GM12878 (cell line): Measurements from ENCODE around the gene SPOP. TPM values are rescaled to one million over a fixed set of nuclear protein-coding genes. Genes with fewer than 3 reads are reported as not detected.
A peak's percentile ranks its signal among the peaks of the same experiment; 100 is the strongest.

Source experiments
- ATF7 ChIP-seq: fragments of 450-650 bp; IDR thresholded peaks from 2 replicates; pipeline ENCODE4 v1.6.1; 2016; ENCODE audit warnings: low read depth, mild to moderate bottlenecking
- BHLHE40 ChIP-seq, 2 experiments: fragments of 450-650 bp in 1 of 2; IDR thresholded peaks; 2 replicates each; pipeline ENCODE4 v1.6.1; 2011 to 2017; ENCODE audit warnings: low read depth in 2 of 2, borderline replicate concordance in 1 of 2, improper control_type of control experiment in 1 of 2, low read length in 1 of 2, mild to moderate bottlenecking in 1 of 2
- BMI1 ChIP-seq: fragments of 450-650 bp; IDR thresholded peaks from 2 replicates; pipeline ENCODE4 v1.6.1; 2016; ENCODE audit warnings: mild to moderate bottlenecking, moderate library complexity, borderline replicate concordance
- CBX3 ChIP-seq: fragments of 200-600 bp; sonication (generic); IDR thresholded peaks from 2 replicates; pipeline ENCODE4 v1.6.1; 2016; ENCODE audit warnings: low read depth, borderline replicate concordance
- EED ChIP-seq: sonication (generic); IDR thresholded peaks from 2 replicates; pipeline ENCODE4 v1.6.1; 2016; ENCODE audit warnings: antibody characterized with exemption, low read depth
- EP300 ChIP-seq, 2 experiments: fragments of 150-350 bp in 1 of 2; IDR thresholded peaks; 2 replicates each; pipeline ENCODE4 v1.6.1; 2011 to 2012; ENCODE audit warnings: low read depth in 2 of 2, low read length in 2 of 2, borderline replicate concordance in 1 of 2, improper control_type of control experiment in 1 of 2, inconsistent platforms in 1 of 2; ENCODE audit not compliant: control insufficient read depth in 1 of 2
- IKZF1 ChIP-seq: fragments of 450-650 bp; conservative IDR thresholded peaks from 2 replicates; pipeline ENCODE4 v1.6.1; 2017; ENCODE audit warnings: antibody characterized with exemption, mild to moderate bottlenecking
- IKZF2 ChIP-seq, 2 experiments: fragments of 450-650 bp; IDR thresholded peaks; 2 replicates each; pipeline ENCODE4 v1.6.1; 2017; ENCODE audit warnings: mild to moderate bottlenecking in 2 of 2, moderate library complexity in 2 of 2
- KDM1A ChIP-seq: fragments of 200-600 bp; sonication (generic); IDR thresholded peaks from 2 replicates; pipeline ENCODE4 v1.6.1; 2016; ENCODE audit warnings: borderline replicate concordance
- MEF2A ChIP-seq: IDR thresholded peaks from 2 replicates; pipeline ENCODE4 v1.6.1; 2011; ENCODE audit warnings: low read depth, mild to moderate bottlenecking, low read length, moderate library complexity; ENCODE audit not compliant: insufficient read depth
- PAX8 ChIP-seq: fragments of 450-650 bp; IDR thresholded peaks from 2 replicates; pipeline ENCODE4 v1.6.1; 2017; ENCODE audit warnings: mild to moderate bottlenecking, moderate library complexity
- PML ChIP-seq: IDR thresholded peaks from 2 replicates; pipeline ENCODE4 v1.6.1; 2012; ENCODE audit warnings: low read length, inconsistent platforms
- POLR2A ChIP-seq: IDR thresholded peaks from 2 replicates; pipeline ENCODE4 v1.6.1; 2011; ENCODE audit warnings: low read depth, mild to moderate bottlenecking, low read length
- RAD51 ChIP-seq: fragments of 450-650 bp; IDR thresholded peaks from 2 replicates; pipeline ENCODE4 v1.6.1; 2016; ENCODE audit warnings: moderate library complexity, mild to moderate bottlenecking, inconsistent platforms
- SREBF2 ChIP-seq: IDR thresholded peaks from 2 replicates; pipeline ENCODE4 v1.6.1; 2012; ENCODE audit warnings: mild to moderate bottlenecking, low read length
- SRF ChIP-seq, 2 experiments: IDR thresholded peaks; 2 replicates each; pipeline ENCODE4 v1.6.1; 2011; ENCODE audit warnings: low read depth in 2 of 2, low read length in 2 of 2, mild to moderate bottlenecking in 1 of 2, moderate library complexity in 1 of 2
- TCF7 ChIP-seq: IDR thresholded peaks from 2 replicates; pipeline ENCODE4 v1.6.1; 2014; ENCODE audit warnings: antibody characterized with exemption, borderline replicate concordance
- ZZZ3 ChIP-seq: IDR thresholded peaks from 2 replicates; pipeline ENCODE4 v1.6.1; 2011; ENCODE audit warnings: low read depth; ENCODE audit not compliant: control insufficient read depth, insufficient read length
- polyA plus RNA-seq, 11 experiments: library from polyadenylated mRNA; depleted of rRNA in 4 of 11; unstranded in 6 of 11; stranded (reverse) in 5 of 11; fragments of >200 nt; fragmentation: Nextera tagmentation in 4 of 11; fragmentation: Illumina TruSeq in 1 of 11; extraction: Ambion mirVana in 4 of 11; extraction: Trizol in 1 of 11; gene quantifications; 1 replicate in 1 of 11; 2 replicates in 10 of 11; pipeline versions ENCODE4 v1.2.1 to v1.2.3, GENCODE V29; 2011 to 2016; ENCODE audit warnings: inconsistent platforms in 2 of 11, missing spikeins in 2 of 11, low read depth in 1 of 11
- total RNA-seq, 4 experiments: library from RNA; depleted of rRNA in 3 of 4; stranded (reverse); fragments of >200 nt in 3 of 4; fragmentation: Illumina TruSeq in 1 of 4; extraction: Trizol in 1 of 4; gene quantifications; 2 replicates each; pipeline versions ENCODE4 v1.2.1 to v1.2.3, GENCODE V29; 2013 to 2021
- TF ChIP-seq, protein P1 (sequence below): fragments of 450-650 bp; conservative IDR thresholded peaks from 2 replicates; pipeline ENCODE4 v1.6.1; 2017; ENCODE audit warnings: mild to moderate bottlenecking, moderate library complexity
- TF ChIP-seq, protein P2 (sequence below): fragments of 450-650 bp; IDR thresholded peaks from 2 replicates; pipeline ENCODE4 v1.6.1; 2017; ENCODE audit warnings: low read depth, mild to moderate bottlenecking, moderate library complexity
- TF ChIP-seq, protein P3 (sequence below): IDR thresholded peaks from 2 replicates; pipeline ENCODE4 v1.6.1; 2011; ENCODE audit warnings: low read depth, mild to moderate bottlenecking, low read length, moderate library complexity, borderline replicate concordance; ENCODE audit errors: extremely low read depth
- TF ChIP-seq, protein P4 (sequence below): fragments of 450-650 bp; IDR thresholded peaks from 2 replicates; pipeline ENCODE4 v1.6.1; 2018; ENCODE audit warnings: borderline replicate concordance, mild to moderate bottlenecking; ENCODE audit not compliant: partially characterized antibody
- TF ChIP-seq, protein P5 (sequence below): IDR thresholded peaks from 2 replicates; pipeline ENCODE4 v1.6.1; 2012; ENCODE audit warnings: low read depth, low read length, improper control_type of control experiment

SPOP gene
- total and polyA plus RNA-seq, 10 of the 15 experiments (the other 5 are each of a cell fraction or from before 2014, with no cell fraction given) = 35.1 to 80.4 (median 44.7) TPM

DNA sequence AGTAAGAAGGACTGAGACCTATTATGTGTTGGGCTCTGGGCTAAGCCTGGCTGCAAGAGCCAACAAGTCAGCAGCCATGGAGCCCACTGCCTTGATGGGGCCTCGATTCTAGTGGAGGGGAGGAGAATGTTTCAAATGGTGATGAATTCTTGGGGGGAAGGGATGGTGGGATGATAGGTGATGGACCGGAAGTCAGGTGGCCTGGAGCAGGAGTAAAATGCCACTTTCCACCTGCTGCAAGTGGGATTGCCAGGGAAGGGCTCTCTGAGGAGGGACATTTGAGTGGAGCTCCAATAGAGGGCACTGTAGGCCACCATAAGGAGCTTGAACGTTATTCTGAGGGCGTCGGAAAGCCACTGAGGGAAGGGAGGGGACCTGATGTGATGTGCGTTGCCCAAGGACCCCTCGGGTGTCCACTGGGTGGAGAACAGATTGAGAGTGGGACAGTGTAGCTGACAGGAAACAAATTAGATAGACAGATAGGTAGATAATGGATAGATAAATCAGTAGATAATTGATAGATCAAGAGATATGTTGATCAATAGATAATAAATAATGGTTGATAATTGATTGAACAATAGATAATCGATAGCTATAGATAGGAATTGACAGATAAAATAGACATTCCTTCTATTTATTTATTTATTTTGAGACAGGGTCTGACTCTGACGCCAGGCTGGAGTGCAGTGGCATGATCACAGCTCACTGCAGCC is 120.4 kb downstream of the SPOP start (continued):
- TF ChIP-seq, protein P1, sequence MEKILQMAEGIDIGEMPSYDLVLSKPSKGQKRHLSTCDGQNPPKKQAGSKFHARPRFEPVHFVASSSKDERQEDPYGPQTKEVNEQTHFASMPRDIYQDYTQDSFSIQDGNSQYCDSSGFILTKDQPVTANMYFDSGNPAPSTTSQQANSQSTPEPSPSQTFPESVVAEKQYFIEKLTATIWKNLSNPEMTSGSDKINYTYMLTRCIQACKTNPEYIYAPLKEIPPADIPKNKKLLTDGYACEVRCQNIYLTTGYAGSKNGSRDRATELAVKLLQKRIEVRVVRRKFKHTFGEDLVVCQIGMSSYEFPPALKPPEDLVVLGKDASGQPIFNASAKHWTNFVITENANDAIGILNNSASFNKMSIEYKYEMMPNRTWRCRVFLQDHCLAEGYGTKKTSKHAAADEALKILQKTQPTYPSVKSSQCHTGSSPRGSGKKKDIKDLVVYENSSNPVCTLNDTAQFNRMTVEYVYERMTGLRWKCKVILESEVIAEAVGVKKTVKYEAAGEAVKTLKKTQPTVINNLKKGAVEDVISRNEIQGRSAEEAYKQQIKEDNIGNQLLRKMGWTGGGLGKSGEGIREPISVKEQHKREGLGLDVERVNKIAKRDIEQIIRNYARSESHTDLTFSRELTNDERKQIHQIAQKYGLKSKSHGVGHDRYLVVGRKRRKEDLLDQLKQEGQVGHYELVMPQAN = no peak
- 0 out of 2 replicates have a peak, but pooled peaks have one; percentile 15 for TF ChIP-seq IKZF1
- TF ChIP-seq ZZZ3 = no peak
- TF ChIP-seq EP300 (IDR thresholded peaks at IDR 0.05; ENCODE audit: borderline replicate concordance in 1 of 2, control insufficient read depth in 1 of 2, low read depth in 2 of 2, low read length in 2 of 2) = no peak
- TF ChIP-seq POLR2A = no peak
- TF ChIP-seq, protein P2, sequence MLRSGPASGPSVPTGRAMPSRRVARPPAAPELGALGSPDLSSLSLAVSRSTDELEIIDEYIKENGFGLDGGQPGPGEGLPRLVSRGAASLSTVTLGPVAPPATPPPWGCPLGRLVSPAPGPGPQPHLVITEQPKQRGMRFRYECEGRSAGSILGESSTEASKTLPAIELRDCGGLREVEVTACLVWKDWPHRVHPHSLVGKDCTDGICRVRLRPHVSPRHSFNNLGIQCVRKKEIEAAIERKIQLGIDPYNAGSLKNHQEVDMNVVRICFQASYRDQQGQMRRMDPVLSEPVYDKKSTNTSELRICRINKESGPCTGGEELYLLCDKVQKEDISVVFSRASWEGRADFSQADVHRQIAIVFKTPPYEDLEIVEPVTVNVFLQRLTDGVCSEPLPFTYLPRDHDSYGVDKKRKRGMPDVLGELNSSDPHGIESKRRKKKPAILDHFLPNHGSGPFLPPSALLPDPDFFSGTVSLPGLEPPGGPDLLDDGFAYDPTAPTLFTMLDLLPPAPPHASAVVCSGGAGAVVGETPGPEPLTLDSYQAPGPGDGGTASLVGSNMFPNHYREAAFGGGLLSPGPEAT = no peak
- no peak for TF ChIP-seq PAX8
- TF ChIP-seq EED = no peak
- no peak for TF ChIP-seq BMI1
- no peak for TF ChIP-seq CBX3
- TF ChIP-seq MEF2A = no peak
- no peak for TF ChIP-seq KDM1A
- TF ChIP-seq RAD51 = no peak
- no peak for TF ChIP-seq PML
- TF ChIP-seq, protein P3, sequence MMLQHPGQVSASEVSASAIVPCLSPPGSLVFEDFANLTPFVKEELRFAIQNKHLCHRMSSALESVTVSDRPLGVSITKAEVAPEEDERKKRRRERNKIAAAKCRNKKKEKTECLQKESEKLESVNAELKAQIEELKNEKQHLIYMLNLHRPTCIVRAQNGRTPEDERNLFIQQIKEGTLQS = no peak
- TF ChIP-seq SREBF2 = no peak
- no peak for TF ChIP-seq ATF7
- TF ChIP-seq BHLHE40 (IDR thresholded peaks at IDR 0.05; ENCODE audit: borderline replicate concordance in 1 of 2, low read depth in 2 of 2, low read length in 1 of 2) = no peak
- no peak for TF ChIP-seq SRF (IDR thresholded peaks at IDR 0.05; ENCODE audit: low read depth in 2 of 2, low read length in 2 of 2)
- TF ChIP-seq, protein P4, sequence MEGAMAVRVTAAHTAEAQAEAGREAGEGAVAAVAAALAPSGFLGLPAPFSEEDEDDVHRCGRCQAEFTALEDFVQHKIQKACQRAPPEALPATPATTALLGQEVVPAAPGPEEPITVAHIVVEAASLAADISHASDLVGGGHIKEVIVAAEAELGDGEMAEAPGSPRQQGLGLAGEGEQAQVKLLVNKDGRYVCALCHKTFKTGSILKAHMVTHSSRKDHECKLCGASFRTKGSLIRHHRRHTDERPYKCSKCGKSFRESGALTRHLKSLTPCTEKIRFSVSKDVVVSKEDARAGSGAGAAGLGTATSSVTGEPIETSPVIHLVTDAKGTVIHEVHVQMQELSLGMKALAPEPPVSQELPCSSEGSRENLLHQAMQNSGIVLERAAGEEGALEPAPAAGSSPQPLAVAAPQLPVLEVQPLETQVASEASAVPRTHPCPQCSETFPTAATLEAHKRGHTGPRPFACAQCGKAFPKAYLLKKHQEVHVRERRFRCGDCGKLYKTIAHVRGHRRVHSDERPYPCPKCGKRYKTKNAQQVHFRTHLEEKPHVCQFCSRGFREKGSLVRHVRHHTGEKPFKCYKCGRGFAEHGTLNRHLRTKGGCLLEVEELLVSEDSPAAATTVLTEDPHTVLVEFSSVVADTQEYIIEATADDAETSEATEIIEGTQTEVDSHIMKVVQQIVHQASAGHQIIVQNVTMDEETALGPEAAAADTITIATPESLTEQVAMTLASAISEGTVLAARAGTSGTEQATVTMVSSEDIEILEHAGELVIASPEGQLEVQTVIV = no peak
- TF ChIP-seq, protein P5, sequence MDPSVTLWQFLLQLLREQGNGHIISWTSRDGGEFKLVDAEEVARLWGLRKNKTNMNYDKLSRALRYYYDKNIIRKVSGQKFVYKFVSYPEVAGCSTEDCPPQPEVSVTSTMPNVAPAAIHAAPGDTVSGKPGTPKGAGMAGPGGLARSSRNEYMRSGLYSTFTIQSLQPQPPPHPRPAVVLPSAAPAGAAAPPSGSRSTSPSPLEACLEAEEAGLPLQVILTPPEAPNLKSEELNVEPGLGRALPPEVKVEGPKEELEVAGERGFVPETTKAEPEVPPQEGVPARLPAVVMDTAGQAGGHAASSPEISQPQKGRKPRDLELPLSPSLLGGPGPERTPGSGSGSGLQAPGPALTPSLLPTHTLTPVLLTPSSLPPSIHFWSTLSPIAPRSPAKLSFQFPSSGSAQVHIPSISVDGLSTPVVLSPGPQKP = no peak
- 0 out of 4 replicates have a peak, but pooled peaks of 1 of the 2 experiments have one; percentile 18 for TF ChIP-seq IKZF2 (IDR thresholded peaks at IDR 0.05)
- no peak for TF ChIP-seq TCF7
